K562 (cell line): ENCODE measurements around the gene SLC35G6. TPM values are rescaled to one million over a fixed set of nuclear protein-coding genes. Genes with fewer than 3 reads are reported as not detected.

ENCODE experiments used
- ATAC-seq: fragments of 200-7000 bp; cut with Tn5 transposase; 3 replicates; pipeline ENCODE4 v1.9.1; 2020; ENCODE audit warnings: moderate library complexity
- BruUV-seq: library from RNA; stranded (reverse); fragments of 400-500 nt; replicated peaks from 2 replicates; lab custom pipeline; 2021; lab: Mats Ljungman, UMichigan
- CTCF ChIA-PET: fragments of 300-600 bp; formaldehyde crosslinking; extraction: SDS; loops from one replicate; lab custom pipeline; 2021; ENCODE audit warnings: low intra/inter-chr PET ratio; lab: Yijun Ruan, JAX
- POLR2A ChIA-PET: fragments of 300-600, 350-650 bp; sonication (Branson Sonifier 250); formaldehyde crosslinking; extraction: SDS; loops from one replicate; lab custom pipeline; 2021; ENCODE audit warnings: antibody characterized with exemption, inconsistent platforms; lab: Yijun Ruan, JAX
- DNase-seq, 4 experiments: peaks; one replicate each; pipeline versions ENCODE4 v3.0.0 to v3.0.0-alpha.2; 2011 to 2018; ENCODE audit warnings: low spot score in 3 of 4, mixed read lengths in 3 of 4; ENCODE audit errors: extremely low read depth in 1 of 4
- FAIRE-seq: peaks from 2 replicates; lab custom pipeline; 2011; peaks lifted over from hg19 to GRCh38; lab: Jason Lieb, UNC
- H2AFZ ChIP-seq: 2 replicates; pipeline ENCODE4 v1.6.0; 2011; ENCODE audit warnings: low read depth, low read length, control low read depth, inconsistent platforms
- H3K27ac ChIP-seq: fragments of 200-600 bp; 3 replicates; pipeline ENCODE4 v1.8.0; 2011; ENCODE audit warnings: low read depth, mild to moderate bottlenecking, control low read depth, inconsistent platforms, low read length, moderate library complexity, mixed read lengths; ENCODE audit errors: extremely low read depth
- H3K27me3 ChIP-seq, 2 experiments: fragments of 300-600 bp in 1 of 2; 2 replicates in 1 of 2; 3 replicates in 1 of 2; pipeline versions ENCODE4 v1.6.0 to v1.8.0; 2011; ENCODE audit warnings: inconsistent platforms in 2 of 2, low read length in 2 of 2, mild to moderate bottlenecking in 1 of 2, mixed read lengths in 1 of 2, moderate library complexity in 1 of 2; ENCODE audit not compliant: control insufficient read depth in 2 of 2, insufficient read depth in 2 of 2
- H3K36me3 ChIP-seq: fragments of 300-600 bp; 3 replicates; pipeline ENCODE4 v1.8.0; 2011; ENCODE audit warnings: mild to moderate bottlenecking, low read length, inconsistent platforms; ENCODE audit not compliant: control insufficient read depth, insufficient read depth
- H3K4me1 ChIP-seq, 2 experiments: fragments of 200-600 bp in 1 of 2; replicated peaks in 1 of 2; 2 replicates in 1 of 2; 3 replicates in 1 of 2; pipeline versions ENCODE4 v1.5.1 to v1.8.0; 2011; ENCODE audit warnings: inconsistent platforms in 2 of 2, low read length in 2 of 2, mild to moderate bottlenecking in 1 of 2, mixed read lengths in 1 of 2, moderate library complexity in 1 of 2; ENCODE audit not compliant: control insufficient read depth in 2 of 2, insufficient read depth in 2 of 2
- H3K4me2 ChIP-seq: 2 replicates; pipeline ENCODE4 v1.6.1; 2011; ENCODE audit warnings: low read length, control low read depth, inconsistent platforms, mixed read lengths; ENCODE audit not compliant: insufficient read depth
- H3K4me3 ChIP-seq: fragments of 200-600 bp; sonication (generic), shearing (Covaris generic); 2 replicates; pipeline ENCODE4 v1.5.1; 2016; ENCODE audit warnings: control low read depth, inconsistent platforms
- H3K79me2 ChIP-seq: fragments of 200-600 bp; 3 replicates; pipeline ENCODE4 v1.8.0; 2011; ENCODE audit warnings: low read length, inconsistent platforms; ENCODE audit not compliant: control insufficient read depth, insufficient read depth
- H3K9ac ChIP-seq, 2 experiments: 2 replicates each; pipeline versions ENCODE4 v1.6.0 to v1.6.1; 2011; ENCODE audit warnings: low read depth in 2 of 2, low read length in 2 of 2, control low read depth in 1 of 2, inconsistent platforms in 1 of 2, mild to moderate bottlenecking in 1 of 2, mixed read lengths in 1 of 2; ENCODE audit not compliant: insufficient read depth in 1 of 2
- H3K9me1 ChIP-seq: one replicate; pipeline ENCODE4 v1.6.0; 2011; ENCODE audit warnings: inconsistent platforms, mild to moderate bottlenecking, low read length, moderate library complexity; ENCODE audit not compliant: control insufficient read depth, insufficient read depth
- H3K9me3 ChIP-seq: replicated peaks from 2 replicates; pipeline ENCODE4 v1.5.1; 2011; ENCODE audit warnings: low read depth, low read length, inconsistent platforms; ENCODE audit not compliant: control insufficient read depth, insufficient read depth
- H4K20me1 ChIP-seq: replicated peaks from 2 replicates; pipeline ENCODE4 v1.6.1; 2011; ENCODE audit warnings: low read length, inconsistent platforms, mixed read lengths; ENCODE audit not compliant: control insufficient read depth, insufficient read depth
- ATF3 ChIP-seq, 2 experiments: fragments of 450-650 bp in 1 of 2; sonication (generic) in 1 of 2; formaldehyde crosslinking in 1 of 2; IDR thresholded peaks in 1 of 2; conservative IDR thresholded peaks in 1 of 2; 2 replicates each; pipeline versions ENCODE4 v1.6.1 to v1.8.1; 2016 to 2023; ENCODE audit warnings: mild to moderate bottlenecking in 2 of 2, moderate library complexity in 2 of 2, inconsistent platforms in 1 of 2, missing genetic modification reagents in 1 of 2
- BDP1 ChIP-seq: IDR thresholded peaks from 3 replicates; pipeline ENCODE4 v1.6.1; 2011; ENCODE audit not compliant: insufficient read length, insufficient read depth
- CBX2 ChIP-seq: fragments of 200-600 bp; sonication (generic); IDR thresholded peaks from one replicate; pipeline ENCODE4 v1.6.1; 2012; ENCODE audit warnings: mild to moderate bottlenecking, low read length, inconsistent platforms; ENCODE audit not compliant: insufficient read depth, poor library complexity, severe bottlenecking
- CREB1 ChIP-seq, 2 experiments: sonication (generic) in 1 of 2; formaldehyde crosslinking in 1 of 2; IDR thresholded peaks; 2 replicates each; pipeline versions ENCODE4 v1.6.1 to v1.8.0; 2012 to 2022; ENCODE audit warnings: inconsistent platforms in 1 of 2, mild to moderate bottlenecking in 1 of 2, missing genetic modification reagents in 1 of 2, moderate library complexity in 1 of 2
- E2F1 ChIP-seq: sonication (generic); formaldehyde crosslinking; IDR thresholded peaks from 2 replicates; pipeline ENCODE4 v1.8.1; 2023; ENCODE audit warnings: mild to moderate bottlenecking, missing genetic modification reagents, moderate library complexity
- ELK3 ChIP-seq: fragments of 450-650 bp; formaldehyde crosslinking; IDR thresholded peaks from 2 replicates; pipeline ENCODE4 v1.4.0; 2020; ENCODE audit warnings: mild to moderate bottlenecking
- GTF3C2 ChIP-seq: IDR thresholded peaks from 3 replicates; pipeline ENCODE4 v1.6.1; 2011; ENCODE audit warnings: borderline replicate concordance, mild to moderate bottlenecking, moderate library complexity; ENCODE audit not compliant: insufficient read length; ENCODE audit errors: extremely low read depth
- HEY1 ChIP-seq: fragments of 250-450 bp; sonication (Bioruptor Pico); IDR thresholded peaks from 2 replicates; pipeline ENCODE4 v1.5.0; 2020; ENCODE audit warnings: mild to moderate bottlenecking, moderate library complexity, borderline replicate concordance
- KLF16 ChIP-seq: IDR thresholded peaks from 2 replicates; pipeline ENCODE4 v1.6.1; 2016; ENCODE audit warnings: antibody characterized with exemption
- NCOA6 ChIP-seq: fragments of 450-650 bp; IDR thresholded peaks from 2 replicates; pipeline ENCODE4 v1.6.1; 2017; ENCODE audit warnings: mild to moderate bottlenecking
- PHTF2 ChIP-seq: fragments of 250-450 bp; sonication (Bioruptor Pico); IDR thresholded peaks from 2 replicates; pipeline ENCODE4 v1.5.0; 2021; ENCODE audit warnings: mild to moderate bottlenecking
- POLR2A ChIP-seq: fragments of 450-650 bp; conservative IDR thresholded peaks from 2 replicates; pipeline ENCODE4 v1.6.1; 2016
- TARDBP ChIP-seq: fragments of 450-650 bp; IDR thresholded peaks from 2 replicates; pipeline ENCODE4 v1.6.1; 2016
- TCF15 ChIP-seq: fragments of 250-450 bp; sonication (Bioruptor Pico); IDR thresholded peaks from 2 replicates; pipeline ENCODE4 v1.8.0; 2022; ENCODE audit warnings: moderate library complexity, mild to moderate bottlenecking, inconsistent platforms
- ZNF282 ChIP-seq: sonication (generic); formaldehyde crosslinking; IDR thresholded peaks from 2 replicates; pipeline ENCODE4 v1.8.1; 2023; ENCODE audit warnings: missing genetic modification reagents
- WGBS: fragments of 100-300 bp; shearing (Covaris generic); methylation state at CpG from one replicate; pipeline ENCODE4 v1.1.6; 2016; ENCODE audit warnings: low coverage, mixed read lengths; ENCODE audit not compliant: insufficient coverage; ENCODE audit errors: missing lambda C conversion rate; 5-methylcytosine and 5-hydroxymethylcytosine counted together
- in situ Hi-C: fragments of 300-500 bp; cut with MboI; formaldehyde crosslinking; loops from 4 replicates; pipeline ENCODE4 v1.15.0; 2018; ENCODE audit warnings: inconsistent platforms, mixed read lengths
- intact Hi-C: fragments of 100-400 bp; cut with micrococcal nuclease; formaldehyde crosslinking; loops from 2 replicates; pipeline ENCODE4 v1.14.2; 2022
- polyA plus RNA-seq, 8 experiments: library from polyadenylated mRNA; depleted of rRNA in 4 of 8; stranded (reverse) in 5 of 8; unstranded in 3 of 8; fragments of >200 nt; fragmentation: Nextera tagmentation in 2 of 8; fragmentation: Illumina TruSeq in 1 of 8; extraction: Ambion mirVana in 2 of 8; extraction: Trizol in 1 of 8; gene quantifications; 2 replicates each; pipeline versions ENCODE4 v1.2.1 to v1.2.3, GENCODE V29; 2011 to 2014; ENCODE audit warnings: inconsistent platforms in 1 of 8, missing spikeins in 1 of 8
- total RNA-seq, 7 experiments: library from RNA; depleted of rRNA in 6 of 7; stranded (reverse); fragments of >200 nt in 6 of 7; fragmentation: Illumina TruSeq in 2 of 7; extraction: Trizol in 2 of 7; gene quantifications; 2 replicates each; pipeline versions ENCODE4 v1.2.1 to v1.2.3, GENCODE V29; 2011 to 2021; ENCODE audit warnings: low replicate concordance in 1 of 7

Gene SLC35G6
- total and polyA plus RNA-seq, 9 of the 15 experiments (the other 6 are each of a cell fraction or from before 2014, with no cell fraction given): not detected

- FAIRE-seq: no peak
- in situ Hi-C loops: no loop called here
- ChIA-PET CTCF (interaction anchor here (0.7 kb wide), 1 partner anchor 216 kb away, joined by 3 read pairs; no protein-coding TSS in a partner anchor), POLR2A (no interaction called here)
- H3K36me3 ChIP-seq: no peaks in the 10 kb centered on the region
- H3K4me2 ChIP-seq: no peak overlapping the region
- peak in 1 of 4 experiments; percentile 1 for DNase-seq
- H3K4me1 ChIP-seq: no peaks in the 10 kb centered on the region
- BruUV-seq: no TSS peak
- no peak overlapping the region for H3K27ac ChIP-seq
- no peaks in the 10 kb centered on the region for H4K20me1 ChIP-seq
- no peak overlapping the region for H3K4me3 ChIP-seq
- intact Hi-C loops: no loop called here
- H3K9me3 ChIP-seq: peaks cover 3% of the 10 kb centered on the region; the same call in 1 of the 2 replicates
- WGBS: 73% methylated on average over 3 of the region's 6 CpGs
- no peaks in the 10 kb centered on the region for H3K27me3 ChIP-seq
- no peak for ATAC-seq
- H3K9ac ChIP-seq: no peak overlapping the region
- H2AFZ ChIP-seq: no peak overlapping the region
- H3K9me1 ChIP-seq: no peaks in the 10 kb centered on the region
- H3K79me2 ChIP-seq: no peaks in the 10 kb centered on the region
- TF ChIP-seq PHTF2 (CRISPR knock-in tag) (no peak), POLR2A (no peak), ELK3 (CRISPR knock-in tag) (no peak), HEY1 (no peak), ATF3 (IDR thresholded peaks at IDR 0.05) (no peak), ATF3 (CRISPR knock-in tag; conservative IDR thresholded peaks at IDR 0.05) (no peak), TCF15 (CRISPR knock-in tag) (no peak), GTF3C2 (no peak), CREB1 (IDR thresholded peaks at IDR 0.05) (no peak), CREB1 (CRISPR knock-in tag; IDR thresholded peaks at IDR 0.05) (no peak), CBX2 (no peak), BDP1 (no peak), TARDBP (no peak), NCOA6 (no peak), E2F1 (CRISPR knock-in tag) (no peak), KLF16 (no peak), ZNF282 (CRISPR knock-in tag) (no peak)
Measured at GRCh38 chr17:7530023-7530900, 49.0 kb downstream of the SLC35G6 start.
